CD14-positive monocyte (primary cell): ENCODE measurements around the gene STK33. TPM values are rescaled to one million over a fixed set of nuclear protein-coding genes. Genes with fewer than 3 reads are reported as not detected.

Experiments used
- DNase-seq, 3 donors: peaks; one replicate each; pipeline ENCODE4 v3.0.0-alpha.2; 2011 to 2022
- H2AFZ ChIP-seq: 2 replicates; pipeline ENCODE4 v1.6.0; 2012; ENCODE audit warnings: mild to moderate bottlenecking, low read depth, low read length, inconsistent platforms; ENCODE audit not compliant: insufficient read depth, poor library complexity, severe bottlenecking
- H3K27ac ChIP-seq, 2 donors: 1 replicate in 1 of 2; 2 replicates in 1 of 2; pipeline ENCODE4 v1.5.1; 2012 to 2013; ENCODE audit warnings: low read length in 2 of 2, control low read depth in 1 of 2, inconsistent platforms in 1 of 2, low read depth in 1 of 2, mild to moderate bottlenecking in 1 of 2
- H3K27me3 ChIP-seq, 2 donors: one replicate each; pipeline versions ENCODE4 v1.6.0 to v1.6.1; 2011 to 2013; ENCODE audit warnings: low read length in 2 of 2; ENCODE audit not compliant: control insufficient read depth in 2 of 2, insufficient read depth in 2 of 2
- H3K36me3 ChIP-seq, 2 donors: replicated peaks in 1 of 2; 1 replicate in 1 of 2; 2 replicates in 1 of 2; pipeline versions ENCODE4 v1.5.1 to v1.6.1; 2012 to 2013; ENCODE audit warnings: low read length in 2 of 2, control low read depth in 1 of 2, inconsistent platforms in 1 of 2, mild to moderate bottlenecking in 1 of 2; ENCODE audit not compliant: insufficient read depth in 2 of 2, control insufficient read depth in 1 of 2
- H3K4me1 ChIP-seq, 2 donors: 1 replicate in 1 of 2; 2 replicates in 1 of 2; pipeline versions ENCODE4 v1.5.1 to v1.6.1; 2012 to 2013; ENCODE audit warnings: low read length in 2 of 2, control low read depth in 1 of 2, inconsistent platforms in 1 of 2, mild to moderate bottlenecking in 1 of 2, moderate library complexity in 1 of 2; ENCODE audit not compliant: insufficient read depth in 2 of 2, control insufficient read depth in 1 of 2
- H3K4me2 ChIP-seq: replicated peaks from 2 replicates; pipeline ENCODE3; 2012; ENCODE audit warnings: low read length, moderate library complexity, mild to moderate bottlenecking; ENCODE audit not compliant: poor library complexity, severe bottlenecking; ENCODE audit errors: extremely low read depth
- H3K4me3 ChIP-seq, 3 experiments: fragments of 200-600 bp in 1 of 3; sonication (generic) in 1 of 3; replicated peaks in 1 of 3; 1 replicate in 2 of 3; 2 replicates in 1 of 3; pipeline ENCODE4 v1.5.1; 2011 to 2013; ENCODE audit warnings: low read length in 3 of 3, mild to moderate bottlenecking in 3 of 3, control low read depth in 2 of 3, low read depth in 2 of 3, inconsistent platforms in 1 of 3, moderate library complexity in 1 of 3
- H3K79me2 ChIP-seq: 2 replicates; pipeline ENCODE4 v1.6.0; 2012; ENCODE audit warnings: mild to moderate bottlenecking, control low read depth, inconsistent platforms, low read length, moderate library complexity; ENCODE audit not compliant: insufficient read depth
- H3K9ac ChIP-seq: 2 replicates; pipeline ENCODE4 v1.6.0; 2017; ENCODE audit warnings: low read length, mild to moderate bottlenecking; ENCODE audit not compliant: insufficient read depth, poor library complexity, severe bottlenecking
- H3K9me3 ChIP-seq, 2 donors: replicated peaks in 1 of 2; 1 replicate in 1 of 2; 2 replicates in 1 of 2; pipeline versions ENCODE4 v1.5.1 to v1.6.1; 2012 to 2013; ENCODE audit warnings: low read length in 2 of 2, control low read depth in 1 of 2; ENCODE audit not compliant: control insufficient read depth in 1 of 2, insufficient read depth in 1 of 2
- H4K20me1 ChIP-seq: 2 replicates; pipeline ENCODE4 v1.6.0; 2012; ENCODE audit warnings: mild to moderate bottlenecking, low read length, control low read depth, moderate library complexity; ENCODE audit not compliant: insufficient read depth
- H3K27ac Mint-ChIP-seq, 7 donors: one replicate each; pipeline ENCODE4 v1.8.0; 2020; ENCODE audit warnings: mild to moderate bottlenecking in 7 of 7, mixed read lengths in 7 of 7, moderate library complexity in 6 of 7, inconsistent platforms in 2 of 7
- H3K27me3 Mint-ChIP-seq, 3 donors: one replicate each; pipeline ENCODE4 v1.8.0; 2021 to 2022; ENCODE audit warnings: low read depth in 3 of 3, mild to moderate bottlenecking in 3 of 3, mixed read lengths in 3 of 3, moderate library complexity in 3 of 3, inconsistent platforms in 1 of 3
- H3K36me3 Mint-ChIP-seq, 2 donors: one replicate each; pipeline ENCODE4 v1.8.0; 2020; ENCODE audit warnings: mixed read lengths in 2 of 2, inconsistent platforms in 1 of 2, mild to moderate bottlenecking in 1 of 2
- H3K4me1 Mint-ChIP-seq: one replicate; pipeline ENCODE4 v1.8.0; 2020; ENCODE audit warnings: mild to moderate bottlenecking, mixed read lengths
- H3K4me3 Mint-ChIP-seq, 2 donors: one replicate each; pipeline ENCODE4 v1.8.0; 2020; ENCODE audit warnings: mild to moderate bottlenecking in 2 of 2, mixed read lengths in 2 of 2, moderate library complexity in 1 of 2
- H3K9me3 Mint-ChIP-seq, 7 donors: one replicate each; pipeline ENCODE4 v1.8.0; 2020 to 2022; ENCODE audit warnings: mixed read lengths in 7 of 7, mild to moderate bottlenecking in 6 of 7, moderate library complexity in 6 of 7, inconsistent platforms in 2 of 7
- WGBS: methylation state at CpG from one replicate; pipeline ENCODE4 v1.1.5; 2013; ENCODE audit warnings: missing lambda C conversion rate; ENCODE audit not compliant: insufficient coverage; 5-methylcytosine and 5-hydroxymethylcytosine counted together
- intact Hi-C, 2 donors: fragments of 100-400 bp; cut with micrococcal nuclease; formaldehyde crosslinking; loops; one replicate each; pipeline versions ENCODE4 v1.15.0 to v1.15.1; 2023
- polyA plus RNA-seq, 3 donors: library from polyadenylated mRNA; depleted of rRNA in 1 of 3; unstranded in 2 of 3; stranded (reverse) in 1 of 3; fragments of 300-500 nt in 2 of 3; fragments of >200 nt in 1 of 3; fragmentation: Illumina TruSeq in 2 of 3; gene quantifications; 1 replicate in 2 of 3; 2 replicates in 1 of 3; pipeline ENCODE4 v1.2.3, GENCODE V29; 2012 to 2021
- TF ChIP-seq, protein P1 (sequence below): fragments of 200-600 bp; IDR thresholded peaks from one replicate; pipeline ENCODE4 v1.8.0; 2022; ENCODE audit warnings: antibody characterized with exemption, mild to moderate bottlenecking

The STK33 gene
- polyA plus RNA-seq, 3 donors = not detected

DNA sequence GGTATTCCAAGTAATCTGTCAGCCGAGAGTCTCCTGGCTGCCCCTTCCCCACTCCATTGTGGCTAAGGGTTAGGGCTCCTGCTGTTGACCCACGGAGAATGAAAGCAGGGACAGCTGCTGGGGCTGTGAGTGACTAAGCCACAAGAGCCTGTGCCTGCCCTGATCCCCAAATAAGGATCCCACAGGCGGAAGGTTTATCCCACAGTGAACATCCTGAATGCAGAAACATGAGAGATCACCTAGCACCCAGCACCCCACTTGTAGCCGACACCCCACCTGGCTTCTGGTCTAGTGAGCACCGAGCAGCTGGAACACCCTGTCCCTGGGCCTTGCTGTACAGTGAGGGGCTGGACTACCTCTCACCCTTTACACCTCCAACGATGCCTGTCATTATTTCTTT, 212.7 kb downstream of the STK33 start:
- intact Hi-C loops = no loop called here
- Histone ChIP-seq H3K27me3 (no peaks in the 10 kb centered on the region), H2AFZ (no peak overlapping the region), H3K9me3 (no peaks in the 10 kb centered on the region), H3K4me1 (no peaks in the 10 kb centered on the region), H3K36me3 (no peaks in the 10 kb centered on the region), H3K4me2 (no peak overlapping the region), H3K4me3 (no peak overlapping the region), H4K20me1 (no peaks in the 10 kb centered on the region), H3K27ac (no peak overlapping the region), H3K79me2 (no peaks in the 10 kb centered on the region), H3K9ac (no peak overlapping the region)
- Mint-ChIP-seq H3K4me1 (peaks cover 4% of the 10 kb centered on the region), H3K36me3 (no peaks in the 10 kb centered on the region), H3K4me3 (no peak overlapping the region), H3K27ac (no peak overlapping the region), H3K9me3 (peaks cover 0 to 2% (median 0%) of the 10 kb centered on the region in 7 donors), H3K27me3 (peaks cover 0 to 7% (median 0%) of the 10 kb centered on the region in 3 donors)
- DNase-seq = no peak
- WGBS = 100% methylated on average over 1 of the region's 6 CpGs
- TF ChIP-seq, protein P1, sequence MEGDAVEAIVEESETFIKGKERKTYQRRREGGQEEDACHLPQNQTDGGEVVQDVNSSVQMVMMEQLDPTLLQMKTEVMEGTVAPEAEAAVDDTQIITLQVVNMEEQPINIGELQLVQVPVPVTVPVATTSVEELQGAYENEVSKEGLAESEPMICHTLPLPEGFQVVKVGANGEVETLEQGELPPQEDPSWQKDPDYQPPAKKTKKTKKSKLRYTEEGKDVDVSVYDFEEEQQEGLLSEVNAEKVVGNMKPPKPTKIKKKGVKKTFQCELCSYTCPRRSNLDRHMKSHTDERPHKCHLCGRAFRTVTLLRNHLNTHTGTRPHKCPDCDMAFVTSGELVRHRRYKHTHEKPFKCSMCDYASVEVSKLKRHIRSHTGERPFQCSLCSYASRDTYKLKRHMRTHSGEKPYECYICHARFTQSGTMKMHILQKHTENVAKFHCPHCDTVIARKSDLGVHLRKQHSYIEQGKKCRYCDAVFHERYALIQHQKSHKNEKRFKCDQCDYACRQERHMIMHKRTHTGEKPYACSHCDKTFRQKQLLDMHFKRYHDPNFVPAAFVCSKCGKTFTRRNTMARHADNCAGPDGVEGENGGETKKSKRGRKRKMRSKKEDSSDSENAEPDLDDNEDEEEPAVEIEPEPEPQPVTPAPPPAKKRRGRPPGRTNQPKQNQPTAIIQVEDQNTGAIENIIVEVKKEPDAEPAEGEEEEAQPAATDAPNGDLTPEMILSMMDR = no peak

DNA sequence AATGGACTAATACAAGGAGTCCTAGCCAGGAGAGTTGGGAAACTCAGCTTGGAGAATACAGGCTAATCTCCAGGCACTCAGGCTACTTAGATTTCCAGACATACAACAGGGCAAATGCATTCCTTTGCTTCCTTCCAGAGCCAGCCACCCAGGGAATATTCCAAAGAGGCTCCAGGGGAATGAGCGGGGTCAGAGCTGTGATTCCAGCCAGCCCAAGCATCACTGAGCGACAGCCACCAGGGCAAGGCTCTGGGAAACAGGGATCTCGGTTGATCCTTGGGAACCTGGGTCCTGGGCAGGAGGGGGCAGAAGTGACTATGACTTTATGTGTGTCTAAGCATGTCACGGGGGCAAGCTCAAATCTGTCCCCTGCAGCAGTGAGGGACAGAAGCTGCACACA, 218.1 kb downstream of the STK33 start:
- Histone ChIP-seq H3K9me3 (no peaks in the 10 kb centered on the region), H3K27me3 (no peaks in the 10 kb centered on the region), H2AFZ (no peak overlapping the region), H3K79me2 (no peaks in the 10 kb centered on the region), H4K20me1 (no peaks in the 10 kb centered on the region), H3K27ac (no peak overlapping the region), H3K4me1 (no peaks in the 10 kb centered on the region), H3K9ac (no peak overlapping the region), H3K4me2 (no peak overlapping the region), H3K36me3 (no peaks in the 10 kb centered on the region), H3K4me3 (no peak overlapping the region)
- intact Hi-C loops = no loop called here
- 70% methylated on average over 4 of the region's 4 CpGs for WGBS
- H3K4me1 Mint-ChIP-seq = no peaks in the 10 kb centered on the region
- peaks cover 0 to 2% (median 0%) of the 10 kb centered on the region in 7 donors for H3K9me3 Mint-ChIP-seq
- no peak overlapping the region for H3K27ac Mint-ChIP-seq
- TF ChIP-seq, protein P1 = no peak
- H3K4me3 Mint-ChIP-seq = no peak overlapping the region
- no peak for DNase-seq
- peaks cover 0 to 10% (median 1%) of the 10 kb centered on the region in 3 donors for H3K27me3 Mint-ChIP-seq
- H3K36me3 Mint-ChIP-seq = no peaks in the 10 kb centered on the region
